ENCODE data around the gene CDCA5. TPM values are rescaled to one million over a fixed set of nuclear protein-coding genes. Genes with fewer than 3 reads are reported as not detected.

Gene CDCA5
- total RNA-seq, 1 experiment from 2014 or later = 67.0 TPM

GRCh38 chr11:65032216-65032615 lies 51.6 kb downstream of the CDCA5 start:
- peaks cover 7% of the 10 kb centered on the region for H3K4me1 Mint-ChIP-seq (ENCODE audit: low read depth, unreplicated experiment)
- DNase-seq = no peak
- H3K27ac Mint-ChIP-seq (ENCODE audit: unreplicated experiment) = no peak overlapping the region
- no peaks in the 10 kb centered on the region for H3K27me3 Mint-ChIP-seq (ENCODE audit: insufficient read depth, unreplicated experiment)
- Histone ChIP-seq H3K4me3 (ENCODE audit: low read depth, low read length) (no peak overlapping the region), H3K36me3 (ENCODE audit: control insufficient read depth, insufficient read depth, low read length) (no peaks in the 10 kb centered on the region), H3K9me3 (no peaks in the 10 kb centered on the region), H3K4me1 (no peaks in the 10 kb centered on the region), H3K27me3 (replicated peaks; ENCODE audit: control insufficient read depth, insufficient read depth, low read length) (no peaks in the 10 kb centered on the region)
- TF ChIP-seq, protein P1, sequence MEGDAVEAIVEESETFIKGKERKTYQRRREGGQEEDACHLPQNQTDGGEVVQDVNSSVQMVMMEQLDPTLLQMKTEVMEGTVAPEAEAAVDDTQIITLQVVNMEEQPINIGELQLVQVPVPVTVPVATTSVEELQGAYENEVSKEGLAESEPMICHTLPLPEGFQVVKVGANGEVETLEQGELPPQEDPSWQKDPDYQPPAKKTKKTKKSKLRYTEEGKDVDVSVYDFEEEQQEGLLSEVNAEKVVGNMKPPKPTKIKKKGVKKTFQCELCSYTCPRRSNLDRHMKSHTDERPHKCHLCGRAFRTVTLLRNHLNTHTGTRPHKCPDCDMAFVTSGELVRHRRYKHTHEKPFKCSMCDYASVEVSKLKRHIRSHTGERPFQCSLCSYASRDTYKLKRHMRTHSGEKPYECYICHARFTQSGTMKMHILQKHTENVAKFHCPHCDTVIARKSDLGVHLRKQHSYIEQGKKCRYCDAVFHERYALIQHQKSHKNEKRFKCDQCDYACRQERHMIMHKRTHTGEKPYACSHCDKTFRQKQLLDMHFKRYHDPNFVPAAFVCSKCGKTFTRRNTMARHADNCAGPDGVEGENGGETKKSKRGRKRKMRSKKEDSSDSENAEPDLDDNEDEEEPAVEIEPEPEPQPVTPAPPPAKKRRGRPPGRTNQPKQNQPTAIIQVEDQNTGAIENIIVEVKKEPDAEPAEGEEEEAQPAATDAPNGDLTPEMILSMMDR (IDR thresholded peaks at IDR 0.05; ENCODE audit: insufficient read depth in 1 of 2, low read depth in 1 of 2, low read length in 1 of 2, severe bottlenecking in 1 of 2, unreplicated experiment in 1 of 2) = no peak
- intact Hi-C loops (cut with micrococcal nuclease; ENCODE audit: unreplicated experiment) = no loop called here
- no peaks in the 10 kb centered on the region for H3K36me3 Mint-ChIP-seq (ENCODE audit: insufficient read depth, unreplicated experiment)
- no peak overlapping the region for H3K4me3 Mint-ChIP-seq (ENCODE audit: unreplicated experiment)
- BruUV-seq (replicated peaks) = no TSS peak
- ChIA-PET POLR2A (interaction anchor here (0.6 kb wide), 1 partner anchor 279 kb away, joined by 3 read pairs; no protein-coding TSS in a partner anchor), CTCF (interaction anchor here (0.6 kb wide), 1 partner anchor 1010 kb away, joined by 4 read pairs; no protein-coding TSS in a partner anchor)
- H3K9me3 Mint-ChIP-seq (ENCODE audit: unreplicated experiment) = no peaks in the 10 kb centered on the region

Small RNAs within 50 kb of the gene (microRNA-seq; reads per million reads assigned to microRNA genes)
- not detected for gene MIR6751

Other genes starting within 250 kb of the CDCA5 start
- 29.1 and 36.0 TPM in 2 replicates for gene CDC42BPG, start 239.4 kb downstream of the CDCA5 start, total RNA-seq (2022)
- gene EHD1, start 205.4 kb downstream of the CDCA5 start, total RNA-seq (2022) = 123 and 129 TPM in 2 replicates
- 27.9 and 31.1 TPM in 2 replicates for gene ATG2A, start 166.8 kb downstream of the CDCA5 start, total RNA-seq (2022)
- gene PPP2R5B, start 159.4 kb downstream of the CDCA5 start, total RNA-seq (2022) = 7.4 and 7.7 TPM in 2 replicates
- not detected in 2 replicates for gene GPHA2, start 148.1 kb downstream of the CDCA5 start, total RNA-seq (2022)
- not detected in 2 replicates for gene MAJIN, start 111.9 kb downstream of the CDCA5 start, total RNA-seq (2022)
- 0.79 and 1.4 TPM in 2 replicates for gene BATF2, start 87.1 kb downstream of the CDCA5 start, total RNA-seq (2022)
- 91.7 and 103 TPM in 2 replicates for gene ARL2, start 69.9 kb downstream of the CDCA5 start, total RNA-seq (2022)
- 35.5 and 35.8 TPM in 2 replicates for gene SNX15, start 56.6 kb downstream of the CDCA5 start, total RNA-seq (2022)
- gene SAC3D1, start 42.8 kb downstream of the CDCA5 start, total RNA-seq (2022) = 21.2 and 21.6 TPM in 2 replicates
- gene NAALADL1, start 25.5 kb downstream of the CDCA5 start, total RNA-seq (2022) = 0.16 and 0.23 TPM in 2 replicates
- gene ZFPL1, start 182 bp upstream of the CDCA5 start, total RNA-seq (2022) = 44.5 and 46.0 TPM in 2 replicates
- gene VPS51, start 12.2 kb upstream of the CDCA5 start, total RNA-seq (2022) = 147 and 158 TPM in 2 replicates
- gene TM7SF2, start 27.8 kb upstream of the CDCA5 start, total RNA-seq (2022) = 62.9 and 73.8 TPM in 2 replicates
- 12.2 and 14.7 TPM in 2 replicates for gene ZNHIT2, start 33.7 kb upstream of the CDCA5 start, total RNA-seq (2022)
- gene FAU, start 38.1 kb upstream of the CDCA5 start, total RNA-seq (2022) = 918 and 972 TPM in 2 replicates
- 89.2 and 95.1 TPM in 2 replicates for gene MRPL49, start 38.3 kb upstream of the CDCA5 start, total RNA-seq (2022)
- gene SYVN1, start 50.5 kb upstream of the CDCA5 start, total RNA-seq (2022) = 50.9 and 56.5 TPM in 2 replicates
- gene SPDYC, start 86.2 kb upstream of the CDCA5 start, total RNA-seq (2022) = not detected in 2 replicates
- 238 and 244 TPM in 2 replicates for gene CAPN1, start 97.9 kb upstream of the CDCA5 start, total RNA-seq (2022)
- 23.2 and 25.3 TPM in 2 replicates for gene POLA2, start 177.9 kb upstream of the CDCA5 start, total RNA-seq (2022)
- 38.0 and 40.7 TPM in 2 replicates for gene CDC42EP2, start 230.8 kb upstream of the CDCA5 start, total RNA-seq (2022)
- 64.2 and 65.3 TPM in 2 replicates for gene DPF2, start 249.8 kb upstream of the CDCA5 start, total RNA-seq (2022)